ENCODE results near the gene KIAA1217.

KIAA1217 gene

GRCh38 chr10:24519950-24520349 lies 311.0 kb downstream of the KIAA1217 start:
- peak; percentile 49 for DNase-seq (ENCODE audit: low spot score)
- in situ Hi-C loops (cut with MboI; ENCODE audit: low sequenced_read_pairs, unreplicated experiment): no loop called here
- TF ChIP-seq CTCF (IDR thresholded peaks at IDR 0.05; ENCODE audit: borderline replicate concordance, control extremely low read depth, extremely low read depth, insufficient read depth, missing control alignments): no peak

- in situ Hi-C loops (cut with MboI; ENCODE audit: low sequenced_read_pairs, unreplicated experiment): no loop called here
- TF ChIP-seq CTCF (IDR thresholded peaks at IDR 0.05; ENCODE audit: borderline replicate concordance, control extremely low read depth, extremely low read depth, insufficient read depth, missing control alignments): no peak
- no peak for DNase-seq (ENCODE audit: low spot score)
Observed at GRCh38 chr10:24524314-24524713, 315.4 kb downstream of the KIAA1217 start.

- TF ChIP-seq CTCF (IDR thresholded peaks at IDR 0.05; ENCODE audit: borderline replicate concordance, control extremely low read depth, extremely low read depth, insufficient read depth, missing control alignments): no peak
- in situ Hi-C loops (cut with MboI; ENCODE audit: low sequenced_read_pairs, unreplicated experiment): no loop called here
Observed at GRCh38 chr10:24526085-24526649, 317.2 kb downstream of the KIAA1217 start.

GRCh38 chr10:24528946-24529345 lies 320.0 kb downstream of the KIAA1217 start:
- DNase-seq (ENCODE audit: low spot score): no peak
- TF ChIP-seq CTCF (IDR thresholded peaks at IDR 0.05; ENCODE audit: borderline replicate concordance, control extremely low read depth, extremely low read depth, insufficient read depth, missing control alignments): no peak
- in situ Hi-C loops (cut with MboI; ENCODE audit: low sequenced_read_pairs, unreplicated experiment): no loop called here

More at GRCh38 chr10:24526085-24526649, 317.2 kb downstream of the KIAA1217 start:
- DNase-seq (ENCODE audit: low spot score): no peak

GRCh38 chr10:24531439-24531838 lies 322.5 kb downstream of the KIAA1217 start:
- in situ Hi-C loops (cut with MboI; ENCODE audit: low sequenced_read_pairs, unreplicated experiment): no loop called here
- no peak for TF ChIP-seq CTCF (IDR thresholded peaks at IDR 0.05; ENCODE audit: borderline replicate concordance, control extremely low read depth, extremely low read depth, insufficient read depth, missing control alignments)
- DNase-seq (ENCODE audit: low spot score): no peak

- DNase-seq (ENCODE audit: low spot score): no peak
- TF ChIP-seq CTCF (IDR thresholded peaks at IDR 0.05; ENCODE audit: borderline replicate concordance, control extremely low read depth, extremely low read depth, insufficient read depth, missing control alignments): no peak
- in situ Hi-C loops (cut with MboI; ENCODE audit: low sequenced_read_pairs, unreplicated experiment): no loop called here
Observed at GRCh38 chr10:24533981-24534380, 325.0 kb downstream of the KIAA1217 start.
